Endothelial cell of umbilical vein (primary cell): Measurements from ENCODE around the gene EPB41L2. TPM values are rescaled to one million over a fixed set of nuclear protein-coding genes. Genes with fewer than 3 reads are reported as not detected.

Source experiments
- BruUV-seq: library from RNA; stranded (reverse); fragments of 400-500 nt; replicated peaks from 2 replicates; lab custom pipeline; 2021; lab: Mats Ljungman, UMichigan
- CTCF ChIA-PET: fragments of 300-600, 350-600 bp; sonication (Branson Sonifier 250); formaldehyde crosslinking; loops from one replicate; lab custom pipeline; 2021; ENCODE audit warnings: antibody characterized with exemption, inconsistent platforms; lab: Charles Lee
- POLR2A ChIA-PET: fragments of 300-600, 350-600 bp; sonication (Branson Sonifier 250); formaldehyde crosslinking; loops from one replicate; lab custom pipeline; 2021; ENCODE audit warnings: antibody characterized with exemption, inconsistent platforms; lab: Charles Lee
- DNase-seq: peaks from one replicate; pipeline ENCODE4 v3.0.0-alpha.2; 2011; ENCODE audit warnings: low read depth, low spot score
- FAIRE-seq: peaks from 2 replicates; lab custom pipeline; 2011; peaks lifted over from hg19 to GRCh38; lab: Jason Lieb, UNC
- H2AFZ ChIP-seq: 2 replicates; pipeline ENCODE4 v1.6.0; 2012; ENCODE audit warnings: low read depth, low read length, control low read depth, inconsistent platforms
- H3K27ac ChIP-seq: 2 replicates; pipeline ENCODE4 v1.5.1; 2011; ENCODE audit warnings: low read depth, mild to moderate bottlenecking, control low read depth, low read length, moderate library complexity; ENCODE audit not compliant: insufficient read depth
- H3K27me3 ChIP-seq, 2 experiments: 2 replicates each; pipeline versions ENCODE4 v1.6.0 to v1.6.1; 2011; ENCODE audit warnings: low read length in 2 of 2, mixed read lengths in 1 of 2; ENCODE audit not compliant: control insufficient read depth in 2 of 2, insufficient read depth in 2 of 2
- H3K36me3 ChIP-seq, 2 experiments: 2 replicates in 1 of 2; 3 replicates in 1 of 2; pipeline ENCODE4 v1.5.1; 2011; ENCODE audit warnings: low read length in 2 of 2, mild to moderate bottlenecking in 1 of 2, moderate library complexity in 1 of 2; ENCODE audit not compliant: control insufficient read depth in 2 of 2, insufficient read depth in 2 of 2; ENCODE audit errors: extremely low read depth in 1 of 2
- H3K4me1 ChIP-seq: 3 replicates; pipeline ENCODE4 v1.5.1; 2011; ENCODE audit warnings: mild to moderate bottlenecking, low read length; ENCODE audit not compliant: control insufficient read depth, insufficient read depth; ENCODE audit errors: extremely low read depth
- H3K4me2 ChIP-seq: 2 replicates; pipeline ENCODE4 v1.6.1; 2011; ENCODE audit warnings: low read length, control low read depth, mixed read lengths; ENCODE audit not compliant: insufficient read depth
- H3K4me3 ChIP-seq, 3 experiments: fragments of 200-600 bp in 1 of 3; sonication (generic), shearing (Covaris generic) in 1 of 3; replicated peaks in 1 of 3; 2 replicates each; pipeline ENCODE4 v1.5.1; 2011 to 2016; ENCODE audit warnings: control low read depth in 3 of 3, low read length in 3 of 3, mild to moderate bottlenecking in 2 of 3, inconsistent platforms in 1 of 3, low read depth in 1 of 3, moderate library complexity in 1 of 3; ENCODE audit not compliant: insufficient read depth in 1 of 3
- H3K79me2 ChIP-seq: 2 replicates; pipeline ENCODE4 v1.6.0; 2012; ENCODE audit warnings: low read length, inconsistent platforms; ENCODE audit not compliant: control insufficient read depth, insufficient read depth
- H3K9ac ChIP-seq: replicated peaks from 2 replicates; pipeline ENCODE3; 2011; ENCODE audit warnings: low read length, control low read depth; ENCODE audit not compliant: insufficient read depth; ENCODE audit errors: extremely low read depth
- H3K9me1 ChIP-seq: replicated peaks from 3 replicates; pipeline ENCODE4 v1.6.0; 2011; ENCODE audit warnings: mild to moderate bottlenecking, low read length; ENCODE audit not compliant: control insufficient read depth, insufficient read depth; ENCODE audit errors: extremely low read depth
- H3K9me3 ChIP-seq: replicated peaks from 2 replicates; pipeline ENCODE4 v1.5.1; 2012; ENCODE audit warnings: low read length, inconsistent platforms; ENCODE audit not compliant: control insufficient read depth, insufficient read depth
- H4K20me1 ChIP-seq: replicated peaks from 2 replicates; pipeline ENCODE3; 2011; ENCODE audit warnings: mild to moderate bottlenecking, low read length; ENCODE audit not compliant: control insufficient read depth, insufficient read depth; ENCODE audit errors: extremely low read depth
- CTCF ChIP-seq, 2 donors: IDR thresholded peaks; 1 replicate in 1 of 2; 2 replicates in 1 of 2; pipeline ENCODE4 v1.5.1; 2011; ENCODE audit warnings: low read length in 2 of 2, mild to moderate bottlenecking in 2 of 2, moderate library complexity in 2 of 2, control low read depth in 1 of 2, inconsistent platforms in 1 of 2, low read depth in 1 of 2; ENCODE audit not compliant: insufficient read depth in 1 of 2; ENCODE audit errors: extremely low read depth in 1 of 2
- EZH2 ChIP-seq: IDR thresholded peaks from 2 replicates; pipeline ENCODE4 v1.6.1; 2012; ENCODE audit warnings: borderline replicate concordance, low read depth, mild to moderate bottlenecking, moderate library complexity, low read length, inconsistent platforms; ENCODE audit not compliant: severe bottlenecking
- FOS ChIP-seq: IDR thresholded peaks from 2 replicates; pipeline ENCODE4 v1.6.1; 2011; ENCODE audit warnings: mild to moderate bottlenecking, low read length, moderate library complexity, borderline replicate concordance; ENCODE audit not compliant: insufficient read depth
- GATA2 ChIP-seq: IDR thresholded peaks from 2 replicates; pipeline ENCODE4 v1.7.0; 2011; ENCODE audit warnings: low read depth, mild to moderate bottlenecking, moderate library complexity, mixed read lengths, low read length; ENCODE audit not compliant: insufficient read length, insufficient read depth
- JUN ChIP-seq: IDR thresholded peaks from 2 replicates; pipeline ENCODE4 v1.6.1; 2011; ENCODE audit warnings: borderline replicate concordance, low read depth; ENCODE audit not compliant: insufficient read length, insufficient read depth
- MAX ChIP-seq: IDR thresholded peaks from 2 replicates; pipeline ENCODE4 v1.6.1; 2011; ENCODE audit not compliant: insufficient read depth, insufficient read length
- MYC ChIP-seq: IDR thresholded peaks from one replicate; pipeline ENCODE4 v1.6.1; 2011; ENCODE audit warnings: mild to moderate bottlenecking, low read depth, low read length
- POLR2A ChIP-seq: IDR thresholded peaks from 2 replicates; pipeline ENCODE4 v1.6.1; 2012; ENCODE audit warnings: low read depth, mild to moderate bottlenecking, control low read depth, low read length
- POLR2AphosphoS5 ChIP-seq: IDR thresholded peaks from 2 replicates; pipeline ENCODE4 v1.6.1; 2012; ENCODE audit warnings: low read depth, mild to moderate bottlenecking, control low read depth, low read length, moderate library complexity; ENCODE audit not compliant: insufficient read depth
- dilution Hi-C: fragments of 300-500 bp; cut with MboI; formaldehyde crosslinking; loops from one replicate; pipeline ENCODE4 v1.15.0; 2019; ENCODE audit warnings: low sequenced_read_pairs; ENCODE audit not compliant: extremely low pct_ligation_motif_present
- intact Hi-C: fragments of 100-400 bp; cut with micrococcal nuclease; formaldehyde crosslinking; loops from one replicate; pipeline ENCODE4 v1.10.0; 2022
- polyA plus RNA-seq, 4 experiments: library from polyadenylated mRNA; depleted of rRNA in 3 of 4; stranded (reverse) in 3 of 4; unstranded in 1 of 4; fragments of >200 nt; gene quantifications; 2 replicates each; pipeline versions ENCODE4 v1.2.1 to v1.2.3, GENCODE V29; 2011 to 2012; ENCODE audit warnings: missing spikeins in 1 of 4
- total RNA-seq: library from RNA; stranded (reverse); gene quantifications from 2 replicates; pipeline ENCODE4 v1.2.3, GENCODE V29; 2021

The EPB41L2 gene
- total and polyA plus RNA-seq, 2 donors (not counting 3 experiments of a cell fraction or from before 2014, with no cell fraction given): 26.5 to 87.7 TPM

- no peak overlapping the region for H3K9ac ChIP-seq
- no peaks in the 10 kb centered on the region for H3K36me3 ChIP-seq
- no peaks in the 10 kb centered on the region for H3K27me3 ChIP-seq
- H2AFZ ChIP-seq: no peak overlapping the region
- no peaks in the 10 kb centered on the region for H3K9me3 ChIP-seq
- no peaks in the 10 kb centered on the region for H3K4me1 ChIP-seq
- ChIA-PET POLR2A (no interaction called here), CTCF (no interaction called here)
- no peak for FAIRE-seq
- no peaks in the 10 kb centered on the region for H4K20me1 ChIP-seq
- no peak for TF ChIP-seq EZH2
- TF ChIP-seq POLR2A: no peak
- no peak for TF ChIP-seq MAX
- no peak for TF ChIP-seq POLR2AphosphoS5
- no peak for TF ChIP-seq MYC
- no peak for TF ChIP-seq CTCF (IDR thresholded peaks at IDR 0.05; ENCODE audit: extremely low read depth in 1 of 2, insufficient read depth in 1 of 2, low read depth in 1 of 2, low read length in 2 of 2)
- no peak for TF ChIP-seq GATA2
- TF ChIP-seq JUN: no peak
- TF ChIP-seq FOS: no peak
- H3K79me2 ChIP-seq: no peaks in the 10 kb centered on the region
- BruUV-seq: TSS peak; percentile 78
- H3K4me3 ChIP-seq: no peak overlapping the region
- intact Hi-C loops (no loop called here), dilution Hi-C loops (no loop called here)
- no peak for DNase-seq
- no peaks in the 10 kb centered on the region for H3K9me1 ChIP-seq
- H3K27ac ChIP-seq: no peak overlapping the region
- H3K4me2 ChIP-seq: no peak overlapping the region
Observed at GRCh38 chr6:130869681-130870080, 193.4 kb downstream of the EPB41L2 start.
